HG02678 (cell line): Measurements from ENCODE around the gene C16orf86.

Source experiments
- ATAC-seq: cut with Tn5 transposase; IDR thresholded peaks from one replicate; pipeline ENCODE4 v1.9.1; 2021; ENCODE audit warnings: mild to moderate bottlenecking, moderate library complexity; ENCODE audit not compliant: unreplicated experiment

C16orf86 gene

GRCh38 chr16:67653789-67654402 is 12.7 kb upstream of the C16orf86 start:
- ATAC-seq: no peak

- ATAC-seq: no peak
These were observed 12.2 kb upstream of the C16orf86 start for GRCh38 chr16:67654403-67654911.

- no peak for ATAC-seq
These were observed 11.3 kb upstream of the C16orf86 start for GRCh38 chr16:67655363-67655762.

GRCh38 chr16:67656344-67657016 is 10.1 kb upstream of the C16orf86 start:
- ATAC-seq: no peak

GRCh38 chr16:67657017-67657608 is 9.5 kb upstream of the C16orf86 start:
- no peak for ATAC-seq

GRCh38 chr16:67657751-67658518 is 8.7 kb upstream of the C16orf86 start:
- ATAC-seq: no peak

- no peak for ATAC-seq
These were observed 7.6 kb upstream of the C16orf86 start for GRCh38 chr16:67658849-67659674.

GRCh38 chr16:67659675-67660563 is 6.7 kb upstream of the C16orf86 start, which contains the start of gene ACD:
Gene ACD (minus strand): TSS chr16:67660260. CDS start chr16:67660220, 40 bp downstream.
- peak; percentile 57 for ATAC-seq

- peak; percentile 81 for ATAC-seq
These were observed 6.0 kb upstream of the C16orf86 start, which contains the start of gene PARD6A for GRCh38 chr16:67660564-67661028. Gene PARD6A (plus strand): TSS chr16:67660960. CDS start chr16:67661039, 79 bp downstream.

GRCh38 chr16:67661101-67661761 is 5.4 kb upstream of the C16orf86 start:
- peak; percentile 1 for ATAC-seq

GRCh38 chr16:67661886-67662652 is 4.5 kb upstream of the C16orf86 start:
- ATAC-seq: no peak

GRCh38 chr16:67662653-67663010 is 4.0 kb upstream of the C16orf86 start:
- no peak for ATAC-seq

GRCh38 chr16:67663151-67663876 is 3.3 kb upstream of the C16orf86 start:
- ATAC-seq: no peak

GRCh38 chr16:67663877-67664222 is 2.8 kb upstream of the C16orf86 start:
- no peak for ATAC-seq

GRCh38 chr16:67664258-67664657 is 2.4 kb upstream of the C16orf86 start:
- no peak for ATAC-seq

GRCh38 chr16:67664871-67665270 is 1.7 kb upstream of the C16orf86 start:
- no peak for ATAC-seq

- no peak for ATAC-seq
These were observed 1.0 kb upstream of the C16orf86 start for GRCh38 chr16:67665598-67665997.
